Measurements from ENCODE around the gene KCTD10. TPM values are rescaled to one million over a fixed set of nuclear protein-coding genes. Genes with fewer than 3 reads are reported as not detected.
A peak's percentile ranks its signal among the peaks of the same experiment; 100 is the strongest.

The KCTD10 gene
- total and polyA plus RNA-seq, 9 of the 15 experiments (the other 6 are each of a cell fraction or from before 2014, with no cell fraction given): 1.9 to 37.5 (median 15.7) TPM

DNA sequence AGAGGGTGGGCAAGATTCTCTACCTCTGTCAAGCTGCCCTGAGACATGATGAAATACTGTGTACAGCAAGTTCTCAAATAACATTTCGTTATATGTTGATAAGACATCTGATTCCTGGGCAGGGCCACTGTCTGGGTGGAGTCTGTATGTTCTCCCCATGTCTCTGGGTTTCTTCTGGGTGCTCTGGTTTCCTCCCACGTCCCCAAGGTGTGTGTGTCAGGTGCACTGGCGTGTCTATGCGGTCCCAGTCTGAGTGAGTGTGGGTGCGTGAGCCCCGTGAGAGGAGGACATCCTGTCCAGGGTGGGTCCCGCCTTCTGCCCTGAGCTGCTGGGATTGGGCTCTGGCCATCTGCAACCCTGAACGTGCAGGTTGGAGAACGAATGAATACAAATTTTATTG is 29.6 kb downstream of the KCTD10 start (continued):
- TF ChIP-seq, protein P1, sequence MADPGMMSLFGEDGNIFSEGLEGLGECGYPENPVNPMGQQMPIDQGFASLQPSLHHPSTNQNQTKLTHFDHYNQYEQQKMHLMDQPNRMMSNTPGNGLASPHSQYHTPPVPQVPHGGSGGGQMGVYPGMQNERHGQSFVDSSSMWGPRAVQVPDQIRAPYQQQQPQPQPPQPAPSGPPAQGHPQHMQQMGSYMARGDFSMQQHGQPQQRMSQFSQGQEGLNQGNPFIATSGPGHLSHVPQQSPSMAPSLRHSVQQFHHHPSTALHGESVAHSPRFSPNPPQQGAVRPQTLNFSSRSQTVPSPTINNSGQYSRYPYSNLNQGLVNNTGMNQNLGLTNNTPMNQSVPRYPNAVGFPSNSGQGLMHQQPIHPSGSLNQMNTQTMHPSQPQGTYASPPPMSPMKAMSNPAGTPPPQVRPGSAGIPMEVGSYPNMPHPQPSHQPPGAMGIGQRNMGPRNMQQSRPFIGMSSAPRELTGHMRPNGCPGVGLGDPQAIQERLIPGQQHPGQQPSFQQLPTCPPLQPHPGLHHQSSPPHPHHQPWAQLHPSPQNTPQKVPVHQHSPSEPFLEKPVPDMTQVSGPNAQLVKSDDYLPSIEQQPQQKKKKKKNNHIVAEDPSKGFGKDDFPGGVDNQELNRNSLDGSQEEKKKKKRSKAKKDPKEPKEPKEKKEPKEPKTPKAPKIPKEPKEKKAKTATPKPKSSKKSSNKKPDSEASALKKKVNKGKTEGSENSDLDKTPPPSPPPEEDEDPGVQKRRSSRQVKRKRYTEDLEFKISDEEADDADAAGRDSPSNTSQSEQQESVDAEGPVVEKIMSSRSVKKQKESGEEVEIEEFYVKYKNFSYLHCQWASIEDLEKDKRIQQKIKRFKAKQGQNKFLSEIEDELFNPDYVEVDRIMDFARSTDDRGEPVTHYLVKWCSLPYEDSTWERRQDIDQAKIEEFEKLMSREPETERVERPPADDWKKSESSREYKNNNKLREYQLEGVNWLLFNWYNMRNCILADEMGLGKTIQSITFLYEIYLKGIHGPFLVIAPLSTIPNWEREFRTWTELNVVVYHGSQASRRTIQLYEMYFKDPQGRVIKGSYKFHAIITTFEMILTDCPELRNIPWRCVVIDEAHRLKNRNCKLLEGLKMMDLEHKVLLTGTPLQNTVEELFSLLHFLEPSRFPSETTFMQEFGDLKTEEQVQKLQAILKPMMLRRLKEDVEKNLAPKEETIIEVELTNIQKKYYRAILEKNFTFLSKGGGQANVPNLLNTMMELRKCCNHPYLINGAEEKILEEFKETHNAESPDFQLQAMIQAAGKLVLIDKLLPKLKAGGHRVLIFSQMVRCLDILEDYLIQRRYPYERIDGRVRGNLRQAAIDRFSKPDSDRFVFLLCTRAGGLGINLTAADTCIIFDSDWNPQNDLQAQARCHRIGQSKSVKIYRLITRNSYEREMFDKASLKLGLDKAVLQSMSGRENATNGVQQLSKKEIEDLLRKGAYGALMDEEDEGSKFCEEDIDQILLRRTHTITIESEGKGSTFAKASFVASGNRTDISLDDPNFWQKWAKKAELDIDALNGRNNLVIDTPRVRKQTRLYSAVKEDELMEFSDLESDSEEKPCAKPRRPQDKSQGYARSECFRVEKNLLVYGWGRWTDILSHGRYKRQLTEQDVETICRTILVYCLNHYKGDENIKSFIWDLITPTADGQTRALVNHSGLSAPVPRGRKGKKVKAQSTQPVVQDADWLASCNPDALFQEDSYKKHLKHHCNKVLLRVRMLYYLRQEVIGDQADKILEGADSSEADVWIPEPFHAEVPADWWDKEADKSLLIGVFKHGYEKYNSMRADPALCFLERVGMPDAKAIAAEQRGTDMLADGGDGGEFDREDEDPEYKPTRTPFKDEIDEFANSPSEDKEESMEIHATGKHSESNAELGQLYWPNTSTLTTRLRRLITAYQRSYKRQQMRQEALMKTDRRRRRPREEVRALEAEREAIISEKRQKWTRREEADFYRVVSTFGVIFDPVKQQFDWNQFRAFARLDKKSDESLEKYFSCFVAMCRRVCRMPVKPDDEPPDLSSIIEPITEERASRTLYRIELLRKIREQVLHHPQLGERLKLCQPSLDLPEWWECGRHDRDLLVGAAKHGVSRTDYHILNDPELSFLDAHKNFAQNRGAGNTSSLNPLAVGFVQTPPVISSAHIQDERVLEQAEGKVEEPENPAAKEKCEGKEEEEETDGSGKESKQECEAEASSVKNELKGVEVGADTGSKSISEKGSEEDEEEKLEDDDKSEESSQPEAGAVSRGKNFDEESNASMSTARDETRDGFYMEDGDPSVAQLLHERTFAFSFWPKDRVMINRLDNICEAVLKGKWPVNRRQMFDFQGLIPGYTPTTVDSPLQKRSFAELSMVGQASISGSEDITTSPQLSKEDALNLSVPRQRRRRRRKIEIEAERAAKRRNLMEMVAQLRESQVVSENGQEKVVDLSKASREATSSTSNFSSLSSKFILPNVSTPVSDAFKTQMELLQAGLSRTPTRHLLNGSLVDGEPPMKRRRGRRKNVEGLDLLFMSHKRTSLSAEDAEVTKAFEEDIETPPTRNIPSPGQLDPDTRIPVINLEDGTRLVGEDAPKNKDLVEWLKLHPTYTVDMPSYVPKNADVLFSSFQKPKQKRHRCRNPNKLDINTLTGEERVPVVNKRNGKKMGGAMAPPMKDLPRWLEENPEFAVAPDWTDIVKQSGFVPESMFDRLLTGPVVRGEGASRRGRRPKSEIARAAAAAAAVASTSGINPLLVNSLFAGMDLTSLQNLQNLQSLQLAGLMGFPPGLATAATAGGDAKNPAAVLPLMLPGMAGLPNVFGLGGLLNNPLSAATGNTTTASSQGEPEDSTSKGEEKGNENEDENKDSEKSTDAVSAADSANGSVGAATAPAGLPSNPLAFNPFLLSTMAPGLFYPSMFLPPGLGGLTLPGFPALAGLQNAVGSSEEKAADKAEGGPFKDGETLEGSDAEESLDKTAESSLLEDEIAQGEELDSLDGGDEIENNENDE (IDR thresholded peaks at IDR 0.05; ENCODE audit: low read depth, low read length): no peak
- TF ChIP-seq SMAD3 (CRISPR knock-in tag; conservative IDR thresholded peaks at IDR 0.05): no peak
- no peak for TF ChIP-seq DACH1 (IDR thresholded peaks at IDR 0.05; ENCODE audit: partially characterized antibody)
- TF ChIP-seq NFE2 (IDR thresholded peaks at IDR 0.05; ENCODE audit: low read depth): no peak
- TF ChIP-seq CEBPG (CRISPR knock-in tag; IDR thresholded peaks at IDR 0.05): 0 out of 2 replicates have a peak, but pooled peaks have one; percentile 12
- TF ChIP-seq CEBPG (tag; conservative IDR thresholded peaks at IDR 0.05 in 1 of 2, IDR thresholded peaks at IDR 0.05 in 1 of 2): no peak
- no peak for TF ChIP-seq C11orf30 (IDR thresholded peaks at IDR 0.05; ENCODE audit: low read depth)
